ENCODE data around the gene TMEM80.

DNA sequence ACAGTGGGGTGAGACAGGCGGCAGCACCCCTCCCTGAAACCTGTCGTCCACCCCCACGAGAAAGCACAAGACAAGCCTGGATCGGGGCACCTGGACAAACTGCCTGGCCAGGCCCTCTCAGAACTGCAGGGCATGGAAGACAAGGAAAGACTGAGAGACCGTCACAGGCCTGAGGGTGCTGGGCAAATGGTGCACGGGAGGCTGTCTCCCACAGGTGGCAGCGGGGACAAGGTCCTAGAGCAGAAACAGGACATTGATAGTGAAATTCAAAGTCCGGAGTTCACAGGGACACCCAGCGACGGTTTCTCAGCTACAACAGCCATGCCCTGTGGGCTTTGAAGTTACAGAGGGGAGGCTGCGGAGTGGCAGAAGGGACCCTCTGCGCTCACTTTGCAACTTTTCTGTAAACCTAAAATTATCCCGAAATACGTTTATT is 37.9 kb upstream of the TMEM80 start:
- TF ChIP-seq, protein P1, sequence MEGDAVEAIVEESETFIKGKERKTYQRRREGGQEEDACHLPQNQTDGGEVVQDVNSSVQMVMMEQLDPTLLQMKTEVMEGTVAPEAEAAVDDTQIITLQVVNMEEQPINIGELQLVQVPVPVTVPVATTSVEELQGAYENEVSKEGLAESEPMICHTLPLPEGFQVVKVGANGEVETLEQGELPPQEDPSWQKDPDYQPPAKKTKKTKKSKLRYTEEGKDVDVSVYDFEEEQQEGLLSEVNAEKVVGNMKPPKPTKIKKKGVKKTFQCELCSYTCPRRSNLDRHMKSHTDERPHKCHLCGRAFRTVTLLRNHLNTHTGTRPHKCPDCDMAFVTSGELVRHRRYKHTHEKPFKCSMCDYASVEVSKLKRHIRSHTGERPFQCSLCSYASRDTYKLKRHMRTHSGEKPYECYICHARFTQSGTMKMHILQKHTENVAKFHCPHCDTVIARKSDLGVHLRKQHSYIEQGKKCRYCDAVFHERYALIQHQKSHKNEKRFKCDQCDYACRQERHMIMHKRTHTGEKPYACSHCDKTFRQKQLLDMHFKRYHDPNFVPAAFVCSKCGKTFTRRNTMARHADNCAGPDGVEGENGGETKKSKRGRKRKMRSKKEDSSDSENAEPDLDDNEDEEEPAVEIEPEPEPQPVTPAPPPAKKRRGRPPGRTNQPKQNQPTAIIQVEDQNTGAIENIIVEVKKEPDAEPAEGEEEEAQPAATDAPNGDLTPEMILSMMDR (IDR thresholded peaks at IDR 0.05; ENCODE audit: low read depth, low read length, missing input control) = no peak
- TF ChIP-seq YY1 (IDR thresholded peaks at IDR 0.05) (peak; percentile 82), RAD21 (IDR thresholded peaks at IDR 0.05) (peak; percentile 47 to 52), FOXA2 (IDR thresholded peaks at IDR 0.05) (no peak), EGR1 (IDR thresholded peaks at IDR 0.05; ENCODE audit: low read depth in 2 of 2) (peak in 1 of 2 donors; percentile 62), SP1 (IDR thresholded peaks at IDR 0.05) (peak; percentile 99)
- TF ChIP-seq, protein P2, sequence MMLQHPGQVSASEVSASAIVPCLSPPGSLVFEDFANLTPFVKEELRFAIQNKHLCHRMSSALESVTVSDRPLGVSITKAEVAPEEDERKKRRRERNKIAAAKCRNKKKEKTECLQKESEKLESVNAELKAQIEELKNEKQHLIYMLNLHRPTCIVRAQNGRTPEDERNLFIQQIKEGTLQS (IDR thresholded peaks at IDR 0.05) = no peak
- TF ChIP-seq, protein P3, sequence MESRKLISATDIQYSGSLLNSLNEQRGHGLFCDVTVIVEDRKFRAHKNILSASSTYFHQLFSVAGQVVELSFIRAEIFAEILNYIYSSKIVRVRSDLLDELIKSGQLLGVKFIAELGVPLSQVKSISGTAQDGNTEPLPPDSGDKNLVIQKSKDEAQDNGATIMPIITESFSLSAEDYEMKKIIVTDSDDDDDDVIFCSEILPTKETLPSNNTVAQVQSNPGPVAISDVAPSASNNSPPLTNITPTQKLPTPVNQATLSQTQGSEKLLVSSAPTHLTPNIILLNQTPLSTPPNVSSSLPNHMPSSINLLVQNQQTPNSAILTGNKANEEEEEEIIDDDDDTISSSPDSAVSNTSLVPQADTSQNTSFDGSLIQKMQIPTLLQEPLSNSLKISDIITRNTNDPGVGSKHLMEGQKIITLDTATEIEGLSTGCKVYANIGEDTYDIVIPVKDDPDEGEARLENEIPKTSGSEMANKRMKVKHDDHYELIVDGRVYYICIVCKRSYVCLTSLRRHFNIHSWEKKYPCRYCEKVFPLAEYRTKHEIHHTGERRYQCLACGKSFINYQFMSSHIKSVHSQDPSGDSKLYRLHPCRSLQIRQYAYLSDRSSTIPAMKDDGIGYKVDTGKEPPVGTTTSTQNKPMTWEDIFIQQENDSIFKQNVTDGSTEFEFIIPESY (IDR thresholded peaks at IDR 0.05) = no peak
- TF ChIP-seq, protein P4, sequence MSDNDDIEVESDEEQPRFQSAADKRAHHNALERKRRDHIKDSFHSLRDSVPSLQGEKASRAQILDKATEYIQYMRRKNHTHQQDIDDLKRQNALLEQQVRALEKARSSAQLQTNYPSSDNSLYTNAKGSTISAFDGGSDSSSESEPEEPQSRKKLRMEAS (IDR thresholded peaks at IDR 0.05) = peak; percentile 84

Data from liver (tissue), 3 donors.